GM19324 (cell line): ENCODE data around the gene ATXN2L.

Source experiments
- ATAC-seq: cut with Tn5 transposase; IDR thresholded peaks from one replicate; pipeline ENCODE4 v1.9.1; 2021; ENCODE audit warnings: mild to moderate bottlenecking, moderate library complexity; ENCODE audit not compliant: unreplicated experiment, low FRiP score

Gene ATXN2L

DNA sequence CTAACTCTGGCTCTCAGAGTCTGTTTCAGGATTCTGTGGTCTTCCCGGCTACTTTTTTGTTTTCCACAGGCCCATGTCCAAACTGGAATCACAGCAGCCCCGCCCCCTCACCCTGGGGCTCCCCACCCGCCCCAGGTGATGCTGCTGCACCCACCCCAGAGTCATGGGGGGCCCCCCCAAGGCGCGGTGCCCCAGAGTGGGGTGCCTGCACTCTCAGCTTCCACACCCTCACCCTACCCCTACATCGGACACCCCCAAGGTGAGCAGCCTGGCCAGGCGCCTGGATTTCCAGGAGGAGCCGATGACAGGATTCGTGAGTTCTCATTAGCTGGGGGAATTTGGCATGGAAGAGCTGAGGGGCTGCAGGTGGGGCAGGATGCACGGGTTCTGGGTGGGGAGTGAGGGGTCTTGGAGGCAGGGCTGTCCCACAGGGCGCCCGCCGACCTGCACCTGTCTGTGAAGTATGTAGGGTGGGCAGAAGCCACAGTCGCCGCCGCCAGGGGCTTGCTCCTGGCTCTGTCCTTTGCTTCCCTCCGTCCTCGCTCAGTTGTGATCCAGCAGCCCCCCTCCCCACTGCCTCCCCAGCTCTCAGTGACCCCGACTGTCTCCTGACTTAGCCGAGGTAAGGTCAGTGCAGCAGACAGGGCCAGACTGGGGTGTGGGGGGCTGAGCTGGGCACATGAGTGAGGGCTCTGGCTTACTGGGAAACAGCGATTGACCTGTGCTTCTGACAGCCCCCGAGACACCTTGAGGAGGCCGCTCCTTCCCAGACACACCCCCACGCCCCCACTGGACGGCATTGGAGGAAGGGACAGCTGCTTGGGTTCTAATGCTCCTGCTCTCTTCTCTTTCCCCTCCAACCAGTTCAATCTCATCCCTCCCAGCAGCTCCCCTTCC is 13.3 kb downstream of the ATXN2L start:
- ATAC-seq: no peak

DNA sequence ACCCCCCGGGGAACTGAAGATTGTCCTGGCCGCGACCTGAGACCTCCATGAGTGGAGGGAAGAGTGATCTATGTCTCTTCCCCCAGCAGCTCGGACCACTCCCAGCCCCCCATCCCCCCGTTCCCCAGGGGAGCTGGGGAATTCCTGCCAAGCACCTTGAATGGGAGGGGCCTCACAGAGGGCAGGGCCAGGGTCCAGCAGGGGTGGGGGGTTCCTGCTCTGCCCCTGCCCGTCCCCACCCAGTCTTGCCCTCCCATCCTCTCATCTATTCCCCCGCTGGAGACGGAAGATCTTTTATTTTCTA is 13.9 kb downstream of the ATXN2L start:
- ATAC-seq: no peak

GRCh38 chr16:28837672-28838557 is 15.1 kb downstream of the ATXN2L start:
- ATAC-seq: no peak

DNA sequence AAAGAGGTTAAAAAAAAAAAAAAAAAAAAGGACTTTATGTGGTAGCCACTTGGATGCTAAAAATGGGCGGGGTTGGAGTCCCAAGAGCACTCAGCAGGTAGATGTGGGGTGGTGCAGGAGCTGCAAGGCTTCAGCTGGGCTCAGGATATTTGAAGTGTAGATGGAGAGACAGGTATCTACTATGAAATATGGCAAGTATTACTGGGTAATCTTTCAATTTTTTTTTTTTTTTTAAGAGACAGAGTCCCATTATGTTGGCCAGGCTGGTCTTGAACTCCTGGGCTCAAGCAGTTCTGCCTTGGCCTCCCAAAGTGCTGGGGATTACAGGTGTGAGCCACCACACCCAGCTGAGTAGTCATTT is 15.7 kb downstream of the ATXN2L start:
- ATAC-seq: no peak

DNA sequence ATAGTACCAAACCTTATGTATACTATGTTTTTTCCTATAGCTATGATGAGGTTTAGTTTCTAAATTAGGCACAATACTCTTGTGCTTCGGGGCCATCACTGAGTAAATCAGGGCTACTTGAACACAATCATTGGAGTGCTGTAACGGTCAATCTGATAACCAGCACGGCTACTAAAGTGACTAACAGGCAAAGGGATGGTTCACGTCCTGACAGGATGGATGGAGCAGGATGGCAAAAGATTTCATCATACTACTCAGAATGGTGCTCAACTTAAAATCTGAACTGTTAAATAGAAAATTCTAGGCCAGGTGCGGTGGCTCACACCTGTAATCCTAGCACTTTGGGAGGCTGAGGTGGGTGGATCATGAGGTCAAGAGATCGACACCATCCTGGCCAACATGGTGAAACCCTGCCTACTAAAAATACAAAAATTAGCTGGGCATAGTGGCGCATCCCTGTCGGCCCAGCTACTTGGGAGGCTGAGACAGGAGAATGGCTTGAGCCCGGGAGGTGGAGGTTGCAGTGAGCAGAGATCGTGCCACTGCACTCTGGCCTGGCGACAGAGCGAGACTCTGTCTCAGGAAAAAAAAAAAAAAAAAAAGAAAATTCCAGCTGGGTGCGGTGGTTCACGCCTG is 16.3 kb downstream of the ATXN2L start:
- no peak for ATAC-seq

DNA sequence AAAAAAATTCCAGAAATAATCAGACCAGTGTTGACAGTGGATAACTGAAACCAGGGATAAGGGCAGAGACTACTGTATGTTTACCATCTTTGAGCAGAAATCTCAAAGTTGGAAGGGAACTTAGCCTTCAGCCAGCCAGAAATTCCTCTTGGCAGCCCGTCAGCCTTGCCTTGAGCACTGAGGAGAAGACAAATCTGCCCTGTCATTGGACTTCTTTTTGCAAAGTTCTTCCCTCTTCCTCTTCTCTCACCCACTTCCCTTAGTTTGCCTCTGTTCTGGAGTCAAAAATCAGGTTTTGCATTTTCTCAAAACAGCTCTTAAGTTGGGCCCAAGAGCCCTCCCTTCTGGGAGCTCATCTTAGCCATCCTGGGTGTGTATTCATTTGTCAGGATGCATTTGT is 17.1 kb downstream of the ATXN2L start:
- no peak for ATAC-seq

GRCh38 chr16:28842696-28843095 is 19.9 kb downstream of the ATXN2L start:
- no peak for ATAC-seq

- ATAC-seq: no peak
These were observed 21.0 kb downstream of the ATXN2L start for GRCh38 chr16:28843766-28844165.

- no peak for ATAC-seq
These were observed 21.6 kb downstream of the ATXN2L start for GRCh38 chr16:28844226-28844885.

GRCh38 chr16:28845293-28845692 is 22.5 kb downstream of the ATXN2L start:
- ATAC-seq: no peak

- ATAC-seq: no peak
These were observed 22.9 kb downstream of the ATXN2L start for GRCh38 chr16:28845761-28846079.

DNA sequence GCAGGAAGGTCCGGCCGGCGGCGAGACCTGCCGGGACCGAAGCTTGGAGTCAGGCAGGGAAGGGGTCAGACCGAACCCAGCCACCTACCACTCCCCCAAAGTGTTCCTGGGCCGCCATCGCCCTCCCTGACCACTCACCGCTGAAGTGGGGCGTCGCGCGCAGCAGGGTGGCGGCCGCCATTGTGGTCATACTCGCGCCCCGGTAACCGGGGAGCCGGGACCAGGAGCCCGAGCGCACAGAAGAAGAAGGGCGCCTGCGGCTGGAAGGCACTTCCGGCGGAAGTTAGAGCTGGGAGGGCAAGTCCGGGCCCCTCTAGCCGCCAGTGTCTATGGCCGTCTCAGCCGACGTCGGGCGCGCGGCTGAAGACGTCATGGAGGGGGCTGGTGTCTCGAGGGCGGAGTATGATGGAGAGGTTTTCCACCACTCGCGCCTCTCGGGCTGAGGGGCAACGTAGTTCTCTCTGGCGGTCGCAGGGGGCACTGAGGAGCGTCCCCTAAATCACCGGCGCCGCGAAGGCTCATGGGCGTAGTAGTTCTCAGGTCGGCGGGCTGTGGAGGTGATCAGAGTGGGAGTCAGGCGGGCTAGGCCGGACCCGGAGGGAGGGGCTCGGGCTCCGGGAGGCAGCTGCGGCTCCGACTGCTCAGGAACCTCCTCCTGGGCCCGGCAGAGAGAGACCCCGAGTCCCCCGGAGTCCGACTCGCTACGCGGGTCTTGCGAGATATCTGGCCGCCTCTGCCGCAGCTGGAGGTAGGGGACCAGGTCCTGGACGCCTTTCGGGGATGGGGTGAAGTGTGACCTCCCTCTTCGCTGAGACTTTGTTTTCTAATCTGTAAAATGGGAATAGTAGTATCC is 23.5 kb downstream of the ATXN2L start, which contains the start of gene TUFM:
Gene TUFM, minus strand, starts transcription at position 269 of the 853 bp plus-strand sequence. Its CDS starts 79 bp downstream, at position 190.
- ATAC-seq: peak; percentile 92

DNA sequence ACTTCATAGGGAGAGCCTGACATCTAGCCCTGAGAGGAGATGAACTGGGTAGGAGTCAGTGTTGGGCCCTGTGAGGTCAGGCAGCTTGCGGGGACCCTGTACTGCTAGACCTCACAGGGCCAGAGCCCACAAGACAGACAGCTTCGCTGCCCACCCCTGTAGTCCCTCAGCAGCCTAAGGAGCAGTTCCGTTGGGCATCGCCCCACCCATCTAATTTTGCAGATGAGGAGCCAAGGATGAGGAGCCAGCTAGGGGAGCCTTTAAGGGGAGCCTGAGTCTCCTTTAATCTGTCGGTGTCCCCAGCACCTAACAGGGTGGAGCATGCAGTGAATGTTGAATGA is 24.1 kb downstream of the ATXN2L start:
- peak; percentile 4 for ATAC-seq

DNA sequence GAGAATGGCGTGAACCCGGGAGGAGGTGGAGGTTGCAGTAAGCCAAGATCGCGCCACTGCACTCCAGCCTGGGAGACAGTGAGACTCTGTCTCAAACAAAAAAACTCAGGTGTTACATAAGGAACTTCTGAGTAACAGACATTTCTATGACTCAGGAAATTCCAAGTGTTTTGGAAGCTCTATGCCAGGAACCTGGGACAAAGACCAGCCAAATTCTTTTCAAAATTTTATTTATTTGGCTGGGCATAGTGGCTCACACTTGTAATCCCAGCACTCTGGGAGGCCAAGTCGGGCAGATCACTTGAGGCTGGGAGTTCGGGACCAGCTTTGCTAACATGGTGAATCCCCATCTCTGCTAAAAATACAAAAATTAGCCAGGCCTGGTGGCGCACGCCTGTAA is 35.6 kb downstream of the ATXN2L start:
- no peak for ATAC-seq

DNA sequence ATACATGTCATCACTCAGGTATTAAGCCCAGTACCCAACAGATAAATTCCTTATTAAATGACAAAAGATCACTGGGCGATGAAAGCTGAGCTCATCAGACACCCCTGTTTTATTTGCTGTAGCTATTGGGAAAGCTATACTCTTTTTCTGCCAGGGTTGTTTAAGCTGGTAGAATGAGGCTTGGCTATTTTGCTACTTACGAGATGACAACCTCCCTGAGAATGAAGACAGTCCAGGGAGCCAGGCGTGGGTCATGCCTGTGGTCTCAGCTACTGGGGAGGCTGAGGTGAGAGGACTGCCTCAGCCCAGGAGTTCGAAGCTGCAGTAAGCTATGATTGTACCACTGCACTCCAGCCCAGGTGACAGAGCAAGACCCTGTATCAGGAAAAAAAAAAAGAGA is 36.5 kb downstream of the ATXN2L start:
- no peak for ATAC-seq

DNA sequence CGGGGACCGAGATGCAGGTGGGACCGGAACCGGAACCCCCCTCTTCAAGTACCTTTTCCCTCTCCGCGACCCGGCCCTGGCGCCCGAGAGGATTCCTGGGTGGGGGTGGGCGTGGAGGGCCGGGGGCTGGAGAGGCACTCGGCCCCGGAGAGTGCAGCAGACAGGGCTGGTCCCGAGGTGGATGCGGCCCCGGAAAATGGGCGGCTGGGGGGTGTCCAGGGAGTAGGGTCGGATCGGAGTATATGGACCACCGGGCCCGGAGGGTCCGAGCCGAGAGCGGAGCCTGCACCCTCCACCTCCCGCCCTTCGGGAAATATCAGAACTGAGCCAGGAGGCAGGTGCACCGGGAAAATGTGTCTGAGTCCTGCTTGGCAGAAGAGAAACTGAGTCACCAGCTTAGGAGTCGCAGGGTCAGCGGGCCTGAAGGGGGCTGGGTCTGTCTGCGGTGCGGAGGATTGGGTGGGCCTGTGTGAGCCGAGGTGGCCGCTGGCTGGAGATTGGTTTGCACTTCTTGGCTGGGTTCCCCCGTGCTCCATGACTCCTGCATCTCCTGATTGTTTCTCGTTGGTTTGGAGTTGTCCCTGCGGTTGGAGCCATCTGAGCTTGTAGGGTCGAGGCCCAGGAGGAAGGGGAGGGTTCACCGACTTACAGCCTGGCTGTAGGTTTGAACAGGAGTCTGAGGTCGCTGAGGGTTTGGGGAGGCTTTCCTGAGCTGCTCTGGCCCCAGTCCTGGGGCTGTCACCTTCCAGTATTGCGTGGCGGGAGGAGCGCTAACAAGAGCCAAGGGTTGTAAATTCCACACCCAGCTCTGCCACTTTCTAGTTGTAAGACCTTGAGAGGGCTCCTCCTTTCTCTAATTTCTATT is 41.4 kb downstream of the ATXN2L start:
- ATAC-seq: peak; percentile 7

GRCh38 chr16:28865001-28865688 is 42.3 kb downstream of the ATXN2L start:
- no peak for ATAC-seq

DNA sequence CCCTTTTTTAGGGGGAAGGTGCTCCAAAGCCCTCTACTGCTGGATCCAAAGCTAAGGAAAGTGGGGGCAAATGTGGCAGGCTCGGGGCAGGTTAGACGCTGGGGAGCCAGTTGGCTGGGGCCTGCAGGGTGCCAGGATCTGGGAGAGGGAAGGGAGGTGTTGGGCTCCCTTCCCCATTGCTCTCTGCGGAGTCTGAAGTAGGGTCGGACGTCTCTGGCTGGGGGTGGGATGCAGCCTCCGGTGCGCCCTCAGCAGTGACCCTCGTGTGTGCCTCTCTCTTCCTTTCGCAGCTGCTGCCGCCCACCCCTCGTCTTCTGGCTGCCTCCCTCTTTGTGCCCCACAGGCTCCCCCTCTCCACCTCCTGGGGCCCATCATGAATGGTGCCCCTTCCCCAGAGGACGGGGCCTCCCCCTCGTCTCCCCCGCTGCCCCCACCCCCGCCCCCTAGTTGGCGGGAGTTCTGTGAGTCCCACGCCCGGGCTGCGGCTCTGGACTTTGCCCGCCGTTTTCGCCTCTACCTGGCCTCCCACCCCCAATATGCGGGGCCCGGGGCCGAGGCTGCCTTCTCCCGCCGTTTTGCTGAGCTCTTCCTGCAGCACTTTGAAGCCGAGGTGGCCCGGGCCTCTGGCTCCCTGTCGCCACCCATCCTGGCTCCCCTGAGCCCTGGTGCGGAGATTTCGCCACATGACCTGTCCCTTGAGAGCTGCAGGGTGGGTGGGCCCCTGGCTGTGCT is 43.1 kb downstream of the ATXN2L start:
- ATAC-seq: no peak
